HCT116 (cell line): ENCODE data around the gene TMEM164. TPM values are rescaled to one million over a fixed set of nuclear protein-coding genes. Genes with fewer than 3 reads are reported as not detected.

Experiments used
- ATAC-seq: fragments of 200-7000 bp; cut with Tn5 transposase; 2 replicates; pipeline ENCODE4 v1.9.1; 2020; ENCODE audit warnings: mild to moderate bottlenecking, moderate library complexity
- BruUV-seq: library from RNA; stranded (reverse); fragments of 400-500 nt; replicated peaks from 2 replicates; lab custom pipeline; 2021; lab: Mats Ljungman, UMichigan
- CTCF ChIA-PET: fragments of 300-600 bp; sonication (Branson Sonifier 250); formaldehyde crosslinking; loops from one replicate; lab custom pipeline; 2021; ENCODE audit warnings: antibody characterized with exemption; lab: Charles Lee
- POLR2A ChIA-PET: fragments of 300-600, 350-600 bp; sonication (Branson Sonifier 250); formaldehyde crosslinking; loops from one replicate; lab custom pipeline; 2021; ENCODE audit warnings: antibody characterized with exemption; lab: Charles Lee
- RAD21 ChIA-PET, 2 experiments: fragments of 300-600 bp; sonication (Branson Sonifier 250); formaldehyde crosslinking; loops; one replicate each; lab custom pipeline; 2023; ENCODE audit warnings: low total read pairs in 2 of 2; ENCODE audit not compliant: uncharacterized antibody in 2 of 2, unreplicated experiment in 2 of 2, low non-redundant PET in 1 of 2; lab: Charles Lee
- DNase-seq: peaks from one replicate; pipeline ENCODE4 v3.0.0-alpha.2; 2010; ENCODE audit warnings: low read depth, low spot score
- H2AFZ ChIP-seq: fragments of 200-600 bp; shearing (Covaris generic), sonication (generic); 2 replicates; pipeline ENCODE4 v1.6.1; 2017; ENCODE audit warnings: low read depth, mixed run types, mixed read lengths, antibody characterized with exemption, low read length; ENCODE audit not compliant: poor library complexity, severe bottlenecking
- H3K27ac ChIP-seq: 2 replicates; pipeline ENCODE4 v1.5.1; 2012; ENCODE audit warnings: low read depth, low read length
- H3K27me3 ChIP-seq: fragments of 200-600 bp; sonication (generic); 2 replicates; pipeline ENCODE4 v1.6.1; 2016; ENCODE audit warnings: mixed run types, low read length, mixed read lengths; ENCODE audit not compliant: insufficient read depth
- H3K36me3 ChIP-seq, 2 experiments: fragments of 200-500 bp in 1 of 2; fragments of 200-600 bp in 1 of 2; sonication (Bioruptor generic) in 1 of 2; sonication (generic) in 1 of 2; 2 replicates each; pipeline versions ENCODE4 v1.5.1 to v1.6.1; 2014 to 2016; ENCODE audit warnings: low read length in 2 of 2, inconsistent platforms in 1 of 2, mixed read lengths in 1 of 2, mixed run types in 1 of 2; ENCODE audit not compliant: insufficient read depth in 2 of 2, control insufficient read depth in 1 of 2
- H3K4me1 ChIP-seq, 2 experiments: fragments of 200-600 bp in 1 of 2; sonication (generic) in 1 of 2; 2 replicates each; pipeline versions ENCODE4 v1.5.1 to v1.6.1; 2012 to 2017; ENCODE audit warnings: low read length in 2 of 2, inconsistent platforms in 1 of 2, mild to moderate bottlenecking in 1 of 2, mixed read lengths in 1 of 2, mixed run types in 1 of 2, moderate library complexity in 1 of 2; ENCODE audit not compliant: insufficient read depth in 2 of 2, control insufficient read depth in 1 of 2
- H3K4me2 ChIP-seq: fragments of 200-600 bp; sonication (generic); 2 replicates; pipeline ENCODE4 v1.6.1; 2017; ENCODE audit warnings: mixed run types, low read length, mixed read lengths
- H3K4me3 ChIP-seq, 2 experiments: fragments of 200-600 bp in 1 of 2; sonication (generic) in 1 of 2; replicated peaks in 1 of 2; 2 replicates each; pipeline ENCODE4 v1.5.1; 2011 to 2016; ENCODE audit warnings: low read length in 2 of 2, control low read depth in 1 of 2, low read depth in 1 of 2, mild to moderate bottlenecking in 1 of 2, mixed read lengths in 1 of 2, mixed run types in 1 of 2
- H3K79me2 ChIP-seq: fragments of 200-600 bp; sonication (generic); 2 replicates; pipeline ENCODE4 v1.6.1; 2017; ENCODE audit warnings: mild to moderate bottlenecking, mixed run types, low read length, moderate library complexity, mixed read lengths; ENCODE audit not compliant: insufficient read depth
- H3K9ac ChIP-seq: fragments of 200-600 bp; sonication (generic); 2 replicates; pipeline ENCODE4 v1.6.1; 2016; ENCODE audit warnings: low read length, mixed read lengths
- H3K9me2 ChIP-seq: fragments of 200-600 bp; sonication (generic), shearing (Covaris generic); 2 replicates; pipeline ENCODE4 v1.6.1; 2017; ENCODE audit warnings: mixed run types, mild to moderate bottlenecking, moderate library complexity; ENCODE audit not compliant: insufficient read depth
- H3K9me3 ChIP-seq, 2 experiments: fragments of 200-500 bp in 1 of 2; fragments of 200-600 bp in 1 of 2; sonication (Bioruptor generic) in 1 of 2; sonication (generic) in 1 of 2; 2 replicates each; pipeline ENCODE4 v1.6.1; 2014 to 2017; ENCODE audit warnings: low read length in 2 of 2, mixed read lengths in 2 of 2, inconsistent platforms in 1 of 2, low read depth in 1 of 2, mild to moderate bottlenecking in 1 of 2, mixed run types in 1 of 2, moderate library complexity in 1 of 2; ENCODE audit not compliant: control insufficient read depth in 1 of 2, insufficient read depth in 1 of 2
- H4K20me1 ChIP-seq: fragments of 200-600 bp; sonication (generic), shearing (Covaris generic); 2 replicates; pipeline ENCODE4 v1.6.1; 2017; ENCODE audit warnings: mixed run types, mild to moderate bottlenecking, moderate library complexity; ENCODE audit not compliant: insufficient read depth
- CEBPB ChIP-seq: IDR thresholded peaks from 2 replicates; pipeline ENCODE4 v1.6.1; 2012; ENCODE audit warnings: low read depth
- FOSL1 ChIP-seq: IDR thresholded peaks from 2 replicates; pipeline ENCODE4 v1.6.1; 2012; ENCODE audit warnings: low read depth
- JUND ChIP-seq: IDR thresholded peaks from 2 replicates; pipeline ENCODE4 v1.6.1; 2012
- POLR2A ChIP-seq: IDR thresholded peaks from 2 replicates; pipeline ENCODE4 v1.7.0; 2011; ENCODE audit warnings: borderline replicate concordance; ENCODE audit not compliant: insufficient read depth, insufficient read length; ENCODE audit errors: extremely low read depth
- SIN3A ChIP-seq: IDR thresholded peaks from 2 replicates; pipeline ENCODE4 v1.6.1; 2012; ENCODE audit warnings: low read depth
- SP1 ChIP-seq: IDR thresholded peaks from 2 replicates; pipeline ENCODE4 v1.6.1; 2012; ENCODE audit warnings: low read depth
- YY1 ChIP-seq: IDR thresholded peaks from 2 replicates; pipeline ENCODE4 v1.6.1; 2011; ENCODE audit warnings: low read length, low read depth, moderate library complexity, mild to moderate bottlenecking; ENCODE audit not compliant: insufficient replicate concordance; ENCODE audit errors: extremely low read depth
- intact Hi-C: fragments of 100-400 bp; cut with micrococcal nuclease; formaldehyde crosslinking; loops from 2 replicates; pipeline ENCODE4 v1.10.0; 2022
- total RNA-seq: library from RNA; stranded (reverse); gene quantifications from one replicate; pipeline ENCODE4 v1.2.1, GENCODE V29; 2021; ENCODE audit not compliant: unreplicated experiment
- TF ChIP-seq, protein P1 (sequence below): IDR thresholded peaks from 2 replicates; pipeline ENCODE4 v1.6.1; 2012; ENCODE audit warnings: low read depth

TMEM164 gene
- total RNA-seq, 1 experiment from 2014 or later, result 18.7 TPM

DNA sequence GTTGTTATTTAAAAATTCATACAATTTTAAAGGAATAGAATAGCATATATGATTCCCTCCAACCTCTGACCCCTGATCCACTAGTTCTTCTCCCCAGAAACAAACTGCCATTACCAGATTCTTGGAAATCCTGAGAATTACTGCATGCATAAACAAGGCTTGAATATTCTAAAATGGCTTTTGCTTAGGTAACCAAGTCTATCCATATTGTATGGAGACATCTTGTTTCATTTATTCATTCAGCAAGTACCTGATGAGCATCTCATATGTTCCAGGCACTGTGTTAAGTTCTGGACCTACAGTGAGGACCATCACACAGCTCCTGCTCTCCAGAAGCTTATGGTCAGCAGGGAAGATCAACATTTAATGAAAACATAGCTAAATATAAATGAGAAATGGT, 49.4 kb downstream of the TMEM164 start:
- DNase-seq (no peak), ATAC-seq (no peak)
- Histone ChIP-seq H3K36me3 (no peaks in the 10 kb centered on the region), H2AFZ (no peak overlapping the region), H3K4me3 (no peak overlapping the region), H3K79me2 (no peaks in the 10 kb centered on the region), H3K27me3 (no peaks in the 10 kb centered on the region), H3K4me2 (no peak overlapping the region), H3K9me2 (no peaks in the 10 kb centered on the region), H3K4me1 (peaks cover 0 to 3% of the 10 kb centered on the region in 2 experiments; a peak in 1 of 4 replicates), H3K9me3 (no peaks in the 10 kb centered on the region), H4K20me1 (no peaks in the 10 kb centered on the region), H3K9ac (no peak overlapping the region), H3K27ac (no peak overlapping the region)
- CTCF ChIA-PET, result no interaction called here
- no TSS peak for BruUV-seq
- RAD21 ChIA-PET, result no interaction called here
- intact Hi-C loops, result no loop called here
- TF ChIP-seq, protein P1, sequence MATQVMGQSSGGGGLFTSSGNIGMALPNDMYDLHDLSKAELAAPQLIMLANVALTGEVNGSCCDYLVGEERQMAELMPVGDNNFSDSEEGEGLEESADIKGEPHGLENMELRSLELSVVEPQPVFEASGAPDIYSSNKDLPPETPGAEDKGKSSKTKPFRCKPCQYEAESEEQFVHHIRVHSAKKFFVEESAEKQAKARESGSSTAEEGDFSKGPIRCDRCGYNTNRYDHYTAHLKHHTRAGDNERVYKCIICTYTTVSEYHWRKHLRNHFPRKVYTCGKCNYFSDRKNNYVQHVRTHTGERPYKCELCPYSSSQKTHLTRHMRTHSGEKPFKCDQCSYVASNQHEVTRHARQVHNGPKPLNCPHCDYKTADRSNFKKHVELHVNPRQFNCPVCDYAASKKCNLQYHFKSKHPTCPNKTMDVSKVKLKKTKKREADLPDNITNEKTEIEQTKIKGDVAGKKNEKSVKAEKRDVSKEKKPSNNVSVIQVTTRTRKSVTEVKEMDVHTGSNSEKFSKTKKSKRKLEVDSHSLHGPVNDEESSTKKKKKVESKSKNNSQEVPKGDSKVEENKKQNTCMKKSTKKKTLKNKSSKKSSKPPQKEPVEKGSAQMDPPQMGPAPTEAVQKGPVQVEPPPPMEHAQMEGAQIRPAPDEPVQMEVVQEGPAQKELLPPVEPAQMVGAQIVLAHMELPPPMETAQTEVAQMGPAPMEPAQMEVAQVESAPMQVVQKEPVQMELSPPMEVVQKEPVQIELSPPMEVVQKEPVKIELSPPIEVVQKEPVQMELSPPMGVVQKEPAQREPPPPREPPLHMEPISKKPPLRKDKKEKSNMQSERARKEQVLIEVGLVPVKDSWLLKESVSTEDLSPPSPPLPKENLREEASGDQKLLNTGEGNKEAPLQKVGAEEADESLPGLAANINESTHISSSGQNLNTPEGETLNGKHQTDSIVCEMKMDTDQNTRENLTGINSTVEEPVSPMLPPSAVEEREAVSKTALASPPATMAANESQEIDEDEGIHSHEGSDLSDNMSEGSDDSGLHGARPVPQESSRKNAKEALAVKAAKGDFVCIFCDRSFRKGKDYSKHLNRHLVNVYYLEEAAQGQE, result no peak
- POLR2A ChIA-PET, result no interaction called here

DNA sequence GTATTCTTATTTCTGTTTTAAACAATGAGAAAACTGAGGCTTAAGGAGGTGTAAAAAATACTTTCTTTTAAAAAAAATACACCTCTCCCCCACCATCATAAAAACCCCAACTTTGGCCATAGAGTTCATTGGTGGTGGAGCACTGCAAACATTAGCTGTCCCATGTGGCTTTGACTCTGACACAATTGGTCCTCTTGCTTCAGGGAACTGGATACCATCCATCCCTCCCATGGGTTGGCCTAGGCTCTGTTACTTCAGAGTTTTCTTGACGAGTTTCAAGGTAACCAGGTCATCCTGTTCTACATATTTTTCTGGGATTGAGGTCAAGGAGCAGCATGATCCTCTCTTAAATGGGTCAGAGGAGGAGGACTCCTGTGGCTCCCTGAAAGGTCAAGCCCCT, 50.5 kb downstream of the TMEM164 start:
- Histone ChIP-seq H3K79me2 (no peaks in the 10 kb centered on the region), H4K20me1 (no peaks in the 10 kb centered on the region), H3K4me1 (peaks cover 0 to 3% of the 10 kb centered on the region in 2 experiments; a peak in 1 of 4 replicates), H3K9me2 (no peaks in the 10 kb centered on the region), H2AFZ (no peak overlapping the region)
- DNase-seq, result no peak
- CTCF ChIA-PET, result no interaction called here
- BruUV-seq, result no TSS peak
- intact Hi-C loops, result no loop called here
- TF ChIP-seq FOSL1 (no peak), JUND (no peak), POLR2A (no peak), SIN3A (no peak), SP1 (no peak), YY1 (no peak), CEBPB (no peak)
- TF ChIP-seq, all 23 proteins: peak for 0
- H3K27me3 ChIP-seq, result no peaks in the 10 kb centered on the region
- no peak overlapping the region for H3K4me3 ChIP-seq
- no peaks in the 10 kb centered on the region for H3K36me3 ChIP-seq
- H3K27ac ChIP-seq, result no peak overlapping the region
- no peak overlapping the region for H3K4me2 ChIP-seq
- ATAC-seq, result no peak
- ChIA-PET RAD21 (no interaction called here), POLR2A (no interaction called here)
- H3K9ac ChIP-seq, result no peak overlapping the region
- no peaks in the 10 kb centered on the region for H3K9me3 ChIP-seq
